Stimulated activated effector memory CD8-positive, alpha-beta T cell treated with anti-CD3 and anti-CD28 coated beads, Interleukin-12 subunit alpha, Interleukin-12 subunit beta, amount 100 ng/mL, for 72 hours (primary cell): ENCODE data around the gene SLC9A3.
A peak's percentile ranks its signal among the peaks of the same experiment; 100 is the strongest.

Experiments used
- ATAC-seq: fragments of 150-1000 bp; cut with Tn5 transposase; 2 replicates; pipeline ENCODE4 v1.10.0; 2021
- DNase-seq, 2 donors: peaks; one replicate each; pipeline ENCODE4 v3.0.0; 2021 to 2022; ENCODE audit warnings: low spot score in 2 of 2
- H3K27ac Mint-ChIP-seq: one replicate; pipeline ENCODE4 v1.8.0; 2022; ENCODE audit warnings: mild to moderate bottlenecking, mixed read lengths
- H3K36me3 Mint-ChIP-seq: one replicate; pipeline ENCODE4 v1.8.0; 2022; ENCODE audit warnings: mild to moderate bottlenecking, mixed read lengths
- H3K4me1 Mint-ChIP-seq: one replicate; pipeline ENCODE4 v1.8.0; 2022; ENCODE audit warnings: mixed read lengths
- H3K4me3 Mint-ChIP-seq: one replicate; pipeline ENCODE4 v1.8.0; 2022; ENCODE audit warnings: mild to moderate bottlenecking, mixed read lengths
- H3K9me3 Mint-ChIP-seq: one replicate; pipeline ENCODE4 v1.8.0; 2022; ENCODE audit warnings: mixed read lengths

The SLC9A3 gene

GRCh38 chr5:440401-441201 is 83.6 kb downstream of the SLC9A3 start:
- Mint-ChIP-seq H3K4me1 (peaks cover 27% of the 10 kb centered on the region), H3K9me3 (no peaks in the 10 kb centered on the region), H3K27ac (no peak overlapping the region), H3K36me3 (peaks cover 41% of the 10 kb centered on the region), H3K4me3 (no peak overlapping the region)
- no peak for DNase-seq
- no peak for ATAC-seq

GRCh38 chr5:439636-440035 is 84.6 kb downstream of the SLC9A3 start:
- DNase-seq, result no peak
- Mint-ChIP-seq H3K4me3 (no peak overlapping the region), H3K4me1 (peaks cover 20% of the 10 kb centered on the region), H3K36me3 (peaks cover 40% of the 10 kb centered on the region), H3K9me3 (no peaks in the 10 kb centered on the region), H3K27ac (no peak overlapping the region)
- ATAC-seq, result no peak

DNA sequence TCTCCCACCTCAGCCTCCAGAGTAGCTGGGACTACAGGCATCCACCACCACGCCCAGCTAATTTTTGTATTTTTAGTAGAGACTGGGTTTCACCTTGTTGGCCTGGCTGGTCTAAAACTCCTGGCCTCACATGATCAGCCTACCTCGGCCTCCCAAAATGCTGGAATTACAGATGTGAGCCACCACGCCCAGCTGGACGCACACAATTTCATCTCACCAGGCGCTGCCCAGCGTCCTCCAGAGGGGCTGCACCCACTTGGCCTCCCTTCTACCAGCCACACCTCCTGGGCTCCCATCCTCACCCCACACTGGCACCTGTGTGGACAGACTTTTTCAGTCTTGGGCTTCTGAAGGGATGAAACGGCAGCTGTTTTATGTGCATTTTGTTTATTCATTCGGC is 85.1 kb downstream of the SLC9A3 start:
- Mint-ChIP-seq H3K27ac (no peak overlapping the region), H3K9me3 (no peaks in the 10 kb centered on the region), H3K4me1 (peaks cover 15% of the 10 kb centered on the region), H3K4me3 (no peak overlapping the region), H3K36me3 (peaks cover 35% of the 10 kb centered on the region)
- DNase-seq (no peak), ATAC-seq (no peak)

DNA sequence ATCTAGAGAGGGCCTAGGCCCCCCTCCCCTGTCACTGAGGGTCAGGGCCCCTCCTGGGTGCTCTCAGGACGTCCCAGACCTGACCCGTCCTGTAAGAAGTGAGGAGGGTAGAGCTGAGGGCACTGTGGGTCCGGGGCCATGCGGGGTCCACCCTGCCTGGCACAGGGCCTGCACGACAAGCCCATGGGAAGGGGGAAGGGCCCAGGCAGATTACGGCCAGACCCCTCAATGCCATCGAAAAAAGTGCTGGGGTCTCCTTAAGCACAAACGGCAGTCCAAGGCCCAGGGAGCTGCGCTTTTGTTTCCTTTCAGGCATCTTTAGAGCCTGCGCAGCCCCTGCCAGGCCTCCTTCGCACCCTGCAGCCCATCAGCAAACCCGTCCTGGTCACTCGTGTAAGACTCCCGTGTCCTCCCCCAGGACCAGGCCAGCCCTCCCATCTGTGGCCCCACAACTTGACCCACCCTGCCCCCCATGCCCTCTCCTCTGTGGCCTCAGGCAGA is 85.7 kb downstream of the SLC9A3 start:
- no peak for ATAC-seq

GRCh38 chr5:437281-437771 is 86.9 kb downstream of the SLC9A3 start:
- H3K27ac Mint-ChIP-seq, result no peak overlapping the region
- no peak for DNase-seq
- no peaks in the 10 kb centered on the region for H3K9me3 Mint-ChIP-seq
- no peak overlapping the region for H3K4me3 Mint-ChIP-seq
- H3K36me3 Mint-ChIP-seq, result peaks cover 36% of the 10 kb centered on the region
- no peak for ATAC-seq
- peaks cover 3% of the 10 kb centered on the region for H3K4me1 Mint-ChIP-seq

More for the DNA sequence above, 85.7 kb downstream of the SLC9A3 start:
- Mint-ChIP-seq H3K36me3 (peaks cover 33% of the 10 kb centered on the region), H3K9me3 (no peaks in the 10 kb centered on the region), H3K27ac (no peak overlapping the region), H3K4me3 (no peak overlapping the region), H3K4me1 (peaks cover 9% of the 10 kb centered on the region)
- DNase-seq, result no peak

- H3K36me3 Mint-ChIP-seq, result peaks cover 38% of the 10 kb centered on the region
- no peaks in the 10 kb centered on the region for H3K9me3 Mint-ChIP-seq
- DNase-seq, result no peak
- H3K4me1 Mint-ChIP-seq, result no peaks in the 10 kb centered on the region
- H3K4me3 Mint-ChIP-seq, result no peak overlapping the region
- ATAC-seq, result peak; percentile 14
- peak overlapping the region; percentile 48 for H3K27ac Mint-ChIP-seq
Observed at GRCh38 chr5:436641-436975, 87.6 kb downstream of the SLC9A3 start.

DNA sequence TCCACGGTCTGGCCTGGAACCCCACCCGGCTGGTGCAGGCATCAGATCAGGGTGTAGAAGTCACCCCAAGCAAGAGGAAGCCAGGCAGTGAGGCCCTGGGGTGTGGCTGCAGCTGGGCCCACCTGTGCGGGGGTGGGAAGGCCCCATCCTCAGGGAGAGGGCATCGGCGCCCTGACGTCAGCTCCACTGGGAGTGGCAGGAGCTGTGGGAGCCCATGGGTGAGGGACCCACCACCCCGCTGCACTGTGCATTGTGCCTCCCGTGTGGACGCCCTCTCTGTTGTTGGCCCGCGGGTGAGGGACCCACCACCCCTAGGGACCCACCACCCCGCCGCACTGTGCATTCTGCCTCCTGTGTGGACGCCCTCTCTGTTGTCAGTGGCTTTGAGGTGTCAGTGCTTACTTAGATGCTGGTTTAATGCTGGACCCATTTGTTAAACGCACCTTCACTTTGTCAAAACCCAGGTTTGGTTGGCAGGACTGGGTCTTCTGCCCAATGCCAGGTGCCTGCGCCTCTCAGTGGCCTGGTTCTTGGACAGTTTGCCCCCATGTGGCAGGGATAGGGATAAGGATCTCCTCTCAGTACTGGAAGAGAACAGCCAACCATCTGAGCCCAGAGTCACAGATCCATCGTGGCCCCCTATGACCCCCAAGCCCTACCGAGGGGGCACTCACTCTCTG is 88.1 kb downstream of the SLC9A3 start:
- DNase-seq (no peak), ATAC-seq (peak; percentile 37)
- Mint-ChIP-seq H3K36me3 (peaks cover 38% of the 10 kb centered on the region), H3K27ac (no peak overlapping the region), H3K9me3 (no peaks in the 10 kb centered on the region), H3K4me1 (peaks cover 1% of the 10 kb centered on the region), H3K4me3 (no peak overlapping the region)

- no peaks in the 10 kb centered on the region for H3K9me3 Mint-ChIP-seq
- DNase-seq (no peak), ATAC-seq (no peak)
- peaks cover 10% of the 10 kb centered on the region for H3K4me1 Mint-ChIP-seq
- no peak overlapping the region for H3K4me3 Mint-ChIP-seq
- H3K36me3 Mint-ChIP-seq, result peaks cover 40% of the 10 kb centered on the region
- no peak overlapping the region for H3K27ac Mint-ChIP-seq
Observed at GRCh38 chr5:435156-435790, 89.0 kb downstream of the SLC9A3 start.

- Mint-ChIP-seq H3K36me3 (peaks cover 47% of the 10 kb centered on the region), H3K4me1 (peaks cover 15% of the 10 kb centered on the region), H3K27ac (no peak overlapping the region), H3K9me3 (no peaks in the 10 kb centered on the region), H3K4me3 (no peak overlapping the region)
- ATAC-seq, result no peak
- DNase-seq, result no peak
Observed at GRCh38 chr5:434443-435146, 89.7 kb downstream of the SLC9A3 start.

- Mint-ChIP-seq H3K27ac (peak overlapping the region; percentile 40), H3K4me1 (peaks cover 15% of the 10 kb centered on the region), H3K9me3 (no peaks in the 10 kb centered on the region), H3K4me3 (no peak overlapping the region), H3K36me3 (peaks cover 47% of the 10 kb centered on the region)
- ATAC-seq (no peak), DNase-seq (no peak)
Observed at GRCh38 chr5:433836-434235, 90.4 kb downstream of the SLC9A3 start.

- Mint-ChIP-seq H3K9me3 (no peaks in the 10 kb centered on the region), H3K27ac (peak overlapping the region; percentile 40), H3K36me3 (peaks cover 47% of the 10 kb centered on the region), H3K4me3 (no peak overlapping the region), H3K4me1 (peaks cover 15% of the 10 kb centered on the region)
- no peak for ATAC-seq
- no peak for DNase-seq
Observed at GRCh38 chr5:432928-433791, 91.1 kb downstream of the SLC9A3 start.

GRCh38 chr5:432201-432927 is 91.9 kb downstream of the SLC9A3 start:
- ATAC-seq, result no peak
- Mint-ChIP-seq H3K4me3 (no peak overlapping the region), H3K9me3 (no peaks in the 10 kb centered on the region), H3K27ac (peak overlapping the region; percentile 64), H3K4me1 (peaks cover 15% of the 10 kb centered on the region), H3K36me3 (peaks cover 47% of the 10 kb centered on the region)
- no peak for DNase-seq

DNA sequence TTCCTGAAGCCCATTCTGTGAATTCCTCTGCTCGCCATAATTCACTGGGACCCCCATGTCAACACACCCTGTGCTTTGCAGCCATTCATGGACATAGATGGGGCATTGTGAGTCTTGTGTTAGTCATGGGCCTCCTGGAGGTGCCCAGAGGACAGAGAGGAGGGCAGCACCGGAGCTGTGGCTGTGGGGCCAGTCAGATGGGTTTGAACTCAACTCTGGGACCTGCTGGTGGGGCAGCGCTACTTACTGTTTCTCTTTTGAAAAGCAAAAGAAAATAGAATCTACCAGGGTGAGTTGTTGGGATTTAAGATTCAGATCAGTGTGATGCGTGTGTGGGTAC is 92.6 kb downstream of the SLC9A3 start:
- H3K36me3 Mint-ChIP-seq, result peaks cover 51% of the 10 kb centered on the region
- H3K9me3 Mint-ChIP-seq, result no peaks in the 10 kb centered on the region
- no peak overlapping the region for H3K4me3 Mint-ChIP-seq
- DNase-seq, result no peak
- H3K4me1 Mint-ChIP-seq, result peaks cover 15% of the 10 kb centered on the region
- H3K27ac Mint-ChIP-seq, result peak overlapping the region; percentile 64
- no peak for ATAC-seq
